HG02938 (cell line): ENCODE results near the gene CATSPER4.
"Not testable (repeated sequence)": the region's sequence is repeated elsewhere in the genome, so short reads cannot be mapped to it uniquely, and the experiment has no call there.

Experiments used
- ATAC-seq: cut with Tn5 transposase; IDR thresholded peaks from one replicate; pipeline ENCODE4 v1.9.1; 2021; ENCODE audit warnings: mild to moderate bottlenecking, moderate library complexity; ENCODE audit not compliant: unreplicated experiment

The CATSPER4 gene

DNA sequence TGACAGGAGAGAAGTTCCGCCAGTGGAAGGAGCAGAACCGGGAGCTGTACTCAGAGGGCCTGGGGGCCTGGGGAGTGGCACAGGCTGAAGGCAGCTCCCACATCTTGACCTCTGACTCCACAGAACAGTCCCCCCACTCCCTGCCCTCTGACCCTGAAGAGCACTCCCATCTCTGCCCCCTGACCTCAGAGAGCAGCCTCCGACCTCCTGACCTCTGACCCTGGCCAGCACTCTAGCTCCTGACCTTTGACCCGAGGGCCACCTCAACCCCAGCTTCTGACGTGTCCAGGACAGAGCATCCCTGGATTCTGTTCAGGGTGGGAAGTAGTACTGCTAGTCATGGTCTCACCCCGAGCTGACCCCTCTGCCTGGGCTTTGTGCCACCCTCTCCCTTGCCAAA is 1.1 kb upstream of the CATSPER4 start:
- ATAC-seq: no peak

DNA sequence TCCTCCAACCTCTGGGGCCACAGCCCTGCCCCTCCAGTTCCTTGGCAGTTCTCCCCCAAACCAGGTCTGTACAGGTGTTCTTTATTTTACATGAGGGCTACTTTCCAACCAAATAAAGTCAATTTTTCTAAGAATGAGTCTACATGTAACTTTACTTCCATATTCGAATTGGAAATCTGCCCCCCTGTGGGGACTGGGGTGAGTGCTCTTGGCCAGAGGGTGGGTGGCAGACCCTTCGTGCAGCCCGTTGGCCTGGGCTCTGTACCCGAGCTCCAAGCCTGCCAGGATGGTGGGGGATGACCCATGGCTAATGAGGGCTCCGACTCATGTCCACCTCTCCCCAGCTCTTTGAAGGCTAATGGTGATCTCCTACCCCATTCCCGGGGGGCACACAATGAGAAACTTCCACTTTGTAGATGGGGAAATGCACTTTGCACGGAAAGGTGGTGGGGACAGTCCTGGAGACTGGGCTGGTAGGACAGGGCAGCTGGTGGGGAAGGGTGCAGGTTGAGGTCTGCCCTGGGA is 589 bp upstream of the CATSPER4 start:
- no peak for ATAC-seq

GRCh38 chr1:26191739-26192138 is 1.3 kb downstream of the CATSPER4 start:
- no peak for ATAC-seq

DNA sequence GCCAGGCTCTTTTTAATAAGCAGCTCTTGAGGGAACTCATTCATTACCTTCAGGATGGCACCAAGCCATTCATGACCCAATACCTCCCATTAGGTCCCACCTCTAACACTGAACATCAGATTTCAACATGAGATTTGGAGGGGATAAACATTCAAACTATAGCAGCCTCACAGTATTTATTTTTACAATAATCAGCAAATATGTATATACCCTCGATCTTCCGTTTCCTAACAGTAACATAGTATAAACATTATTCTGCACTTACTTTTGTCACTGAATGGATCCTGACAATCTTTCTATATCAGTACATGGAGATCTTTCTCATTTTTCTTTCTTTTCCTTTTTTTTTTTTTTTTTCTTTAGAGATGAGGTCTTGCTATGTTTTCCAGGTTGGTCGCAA is 5.4 kb downstream of the CATSPER4 start:
- no peak for ATAC-seq

GRCh38 chr1:26197301-26197700 is 6.9 kb downstream of the CATSPER4 start:
- no peak for ATAC-seq

GRCh38 chr1:26197813-26198212 is 7.4 kb downstream of the CATSPER4 start:
- ATAC-seq: no peak

DNA sequence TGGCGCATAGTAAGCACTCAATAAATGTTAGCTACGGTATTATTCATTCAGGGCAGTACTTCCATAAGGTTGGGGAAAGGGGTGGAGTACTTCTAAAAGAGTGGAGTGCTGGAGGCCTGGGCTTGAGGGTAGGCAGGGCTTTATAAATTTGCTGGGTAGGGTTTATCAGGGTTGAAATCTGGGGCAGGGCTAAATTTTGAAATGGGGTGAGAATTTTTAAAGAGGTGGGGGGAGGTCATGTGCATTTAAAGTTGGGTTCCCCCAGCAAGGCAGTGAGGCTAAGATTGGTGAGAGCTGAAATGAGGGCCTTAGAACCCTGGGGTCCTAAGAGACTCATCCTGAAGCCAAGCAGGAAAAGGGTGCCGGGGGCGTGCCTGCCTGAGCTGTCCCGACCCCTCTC is 10.0 kb downstream of the CATSPER4 start:
- no peak for ATAC-seq

GRCh38 chr1:26203642-26204318 is 13.4 kb downstream of the CATSPER4 start:
- no peak for ATAC-seq

DNA sequence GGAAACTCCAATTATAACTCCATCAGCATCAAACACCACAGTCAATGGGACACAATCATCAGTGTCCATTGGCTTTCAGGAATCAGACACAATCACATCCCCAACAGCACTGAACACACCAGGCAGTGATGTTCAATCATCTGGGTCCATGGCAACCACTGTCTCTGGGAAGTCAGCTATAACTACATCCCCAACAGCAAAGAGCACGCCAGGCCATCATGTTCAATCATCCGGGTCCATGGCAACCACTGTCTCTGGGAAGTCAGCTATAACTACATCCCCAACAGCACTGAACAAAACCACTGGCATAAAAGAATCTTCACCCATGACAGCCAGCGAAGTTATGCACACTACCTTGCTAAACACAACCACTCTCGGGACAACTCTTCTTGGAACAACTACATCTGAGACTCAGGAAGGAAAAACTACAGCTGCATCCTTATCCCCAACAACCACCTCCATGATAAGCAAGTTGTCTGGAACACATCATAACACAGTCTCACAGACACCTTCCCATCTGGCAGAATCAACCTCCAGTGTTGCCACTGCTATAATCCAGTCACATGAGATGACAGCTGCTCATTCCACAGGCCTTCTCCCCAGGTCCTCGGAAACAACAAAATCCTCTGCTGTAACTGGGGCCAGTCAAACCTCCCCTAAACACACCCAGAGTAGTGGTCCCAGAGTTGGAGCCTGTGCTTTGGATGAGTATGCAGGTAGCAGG is 19.9 kb downstream of the CATSPER4 start:
- ATAC-seq: no peak

DNA sequence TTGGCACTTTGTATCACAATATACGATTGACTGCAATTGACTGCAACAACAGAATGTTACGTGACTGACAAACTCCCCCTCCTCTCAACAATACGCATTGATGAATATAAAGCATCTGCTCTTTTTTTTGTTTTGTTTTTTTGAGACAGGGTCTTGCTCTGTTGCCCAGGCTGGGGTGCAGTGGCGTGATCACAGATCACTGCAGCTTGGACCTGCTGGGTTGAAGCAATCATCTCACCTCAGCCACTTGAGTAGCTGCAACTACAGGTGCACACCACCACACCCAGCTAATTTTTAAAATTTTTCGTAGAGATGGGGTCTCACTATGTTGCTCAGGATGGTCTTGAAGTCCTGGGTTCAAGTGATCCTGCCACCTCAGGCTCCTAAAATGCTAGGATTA is 22.3 kb downstream of the CATSPER4 start:
- no peak for ATAC-seq

- no peak for ATAC-seq
Measured at GRCh38 chr1:26213335-26213905, 23.0 kb downstream of the CATSPER4 start.

GRCh38 chr1:26215246-26215645 is 24.8 kb downstream of the CATSPER4 start:
- no peak for ATAC-seq

- no peak for ATAC-seq
Measured at GRCh38 chr1:26218906-26219494, 28.6 kb downstream of the CATSPER4 start.

DNA sequence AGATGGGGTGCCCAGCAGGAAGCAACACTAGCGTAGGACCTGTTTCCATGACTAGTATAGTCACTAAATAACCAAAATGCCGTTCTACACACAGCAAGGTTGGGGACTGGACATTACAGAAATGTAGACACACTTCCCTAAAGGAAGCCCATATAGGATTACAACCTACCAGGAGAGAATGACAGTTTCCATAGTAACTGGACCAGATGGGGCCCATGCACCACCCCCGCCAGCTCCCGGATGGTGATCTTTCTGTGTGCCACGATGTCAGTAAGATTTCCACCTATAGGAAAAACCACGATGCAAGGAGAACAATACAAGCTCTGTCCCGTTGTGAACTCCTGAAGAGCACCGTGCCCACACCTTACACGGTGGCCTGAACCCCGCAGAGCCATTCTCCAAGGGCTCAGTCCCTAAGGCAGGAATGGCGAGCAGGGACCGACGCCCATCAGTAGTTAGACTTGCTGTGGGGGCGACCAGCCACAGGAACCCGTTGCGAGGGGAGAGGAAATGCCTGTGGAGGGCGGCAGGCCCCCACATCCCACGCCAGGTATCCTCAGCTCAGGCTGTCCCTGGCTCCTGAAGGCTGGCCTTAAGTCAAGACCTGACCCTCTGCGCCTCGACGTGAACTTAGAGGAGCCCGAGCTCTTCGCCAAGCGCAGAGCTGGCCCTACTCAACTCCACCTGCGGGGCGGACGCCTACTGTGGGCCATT is 30.0 kb downstream of the CATSPER4 start:
- no peak for ATAC-seq

GRCh38 chr1:26221094-26221493 is 30.7 kb downstream of the CATSPER4 start:
- no peak for ATAC-seq

DNA sequence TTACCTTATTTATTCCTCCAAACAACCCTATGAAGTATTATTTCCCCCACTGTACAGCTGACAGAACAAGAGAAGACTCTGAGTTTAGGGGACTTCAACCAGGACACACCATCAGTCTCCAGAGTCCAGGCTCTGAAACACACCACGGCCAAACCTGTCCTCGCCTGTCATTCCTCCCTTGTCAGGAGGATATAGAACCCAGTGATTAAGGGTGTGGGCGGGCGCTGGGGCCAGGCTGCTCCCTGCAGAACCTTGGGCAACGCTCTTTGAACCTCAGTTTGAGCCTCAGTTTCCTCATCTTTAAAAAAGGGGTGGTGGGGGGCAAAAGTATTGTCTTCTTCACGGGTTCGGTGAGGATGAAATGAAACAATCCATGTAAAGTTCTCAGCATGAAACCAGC is 34.2 kb downstream of the CATSPER4 start:
- no peak for ATAC-seq

DNA sequence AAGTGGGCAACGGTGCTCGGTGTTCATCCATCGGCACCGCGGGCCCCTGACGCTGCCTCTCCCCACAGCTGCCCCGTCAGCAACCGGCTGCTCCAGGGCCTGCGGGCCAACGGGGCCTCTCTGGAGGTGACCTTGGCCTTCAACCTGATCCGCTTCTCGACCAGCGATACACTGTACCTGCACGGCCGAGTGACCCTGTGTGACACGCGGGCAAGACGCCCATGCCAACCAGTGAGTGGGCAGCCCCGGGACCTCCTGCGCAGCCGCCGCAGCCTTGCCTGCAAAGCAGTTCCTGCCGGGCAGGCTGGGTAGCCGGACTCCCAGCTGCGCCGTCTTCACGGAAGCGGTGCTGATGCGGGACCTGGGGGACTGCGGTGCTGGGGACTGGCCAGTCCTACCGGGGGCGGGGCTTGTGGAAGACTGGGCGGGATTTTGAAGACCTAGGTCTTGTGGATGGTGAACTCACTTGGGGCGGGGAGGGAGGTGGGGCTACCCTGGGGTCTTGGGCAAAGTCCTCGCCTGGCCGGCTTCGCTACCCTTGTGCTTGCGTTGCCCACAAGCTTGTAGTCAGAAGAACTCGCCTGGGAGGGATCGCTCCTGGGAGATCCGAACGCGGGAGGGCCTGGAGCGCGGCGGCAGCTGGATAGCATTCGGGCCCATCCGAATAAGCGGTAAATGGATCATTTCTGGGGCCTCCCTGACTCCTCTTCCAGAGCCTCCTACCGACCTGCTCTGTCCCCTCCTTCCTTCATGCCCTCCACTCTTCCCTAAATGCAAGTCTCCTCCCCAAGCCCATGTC is 34.8 kb downstream of the CATSPER4 start:
- ATAC-seq: no peak

- not testable (repeated sequence) for ATAC-seq
Measured at GRCh38 chr1:26230682-26231081, 40.3 kb downstream of the CATSPER4 start.

- peak; percentile 94 for ATAC-seq
Measured at GRCh38 chr1:26233903-26234643, 43.7 kb downstream of the CATSPER4 start, which contains the start of gene CEP85. Gene CEP85 (plus strand): TSS chr1:26234200. CDS start chr1:26239784, 5,584 bp downstream.
